GM19351 (cell line): ENCODE results near the gene PRSS48.
"Not testable (repeated sequence)": the region's sequence is repeated elsewhere in the genome, so short reads cannot be mapped to it uniquely, and the experiment has no call there.

Experiments
- ATAC-seq: cut with Tn5 transposase; IDR thresholded peaks from one replicate; pipeline ENCODE4 v1.9.1; 2021; ENCODE audit warnings: mild to moderate bottlenecking, moderate library complexity; ENCODE audit not compliant: unreplicated experiment

PRSS48 gene

DNA sequence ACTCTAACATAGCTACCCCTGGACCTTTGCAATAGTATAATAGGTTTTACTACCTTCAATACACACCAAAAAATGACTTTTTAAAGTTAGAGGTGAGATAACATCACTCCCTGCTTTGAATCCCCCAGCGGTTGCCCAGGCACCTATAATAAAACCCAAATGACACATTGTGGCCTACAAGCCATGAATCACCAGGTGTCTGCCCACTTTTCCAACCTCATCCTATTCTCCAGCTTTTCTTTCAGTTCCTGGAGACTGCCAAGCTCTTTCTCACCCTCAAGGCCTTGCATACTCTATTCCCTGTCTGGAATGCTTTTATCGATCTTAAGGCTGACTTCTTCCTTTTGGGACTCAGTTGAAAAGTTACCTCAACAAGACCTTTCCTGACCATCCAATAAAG lies 16.4 kb upstream of the PRSS48 start:
- ATAC-seq: no peak

GRCh38 chr4:151263455-151263854 lies 13.5 kb upstream of the PRSS48 start:
- no peak for ATAC-seq

DNA sequence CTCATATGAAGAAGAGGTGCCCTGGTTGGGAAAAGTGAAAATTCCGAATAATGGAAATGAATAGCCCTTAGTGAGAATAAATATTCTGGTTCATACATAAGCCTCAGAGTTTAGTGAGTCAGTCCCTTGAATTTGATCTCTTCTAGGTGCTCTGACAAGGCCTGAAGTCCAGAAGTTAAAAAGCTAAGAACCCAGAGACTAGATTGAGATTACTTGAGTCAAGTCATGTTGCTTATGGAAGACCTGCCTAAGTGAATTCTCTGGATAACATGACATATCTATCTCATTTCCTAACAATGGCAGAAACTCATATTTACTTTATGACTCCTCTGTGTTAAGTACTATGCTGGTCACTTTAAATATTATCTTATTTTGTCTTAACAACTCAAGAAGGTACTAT lies 10.5 kb upstream of the PRSS48 start:
- ATAC-seq: no peak

GRCh38 chr4:151267104-151267503 lies 9.9 kb upstream of the PRSS48 start:
- no peak for ATAC-seq

DNA sequence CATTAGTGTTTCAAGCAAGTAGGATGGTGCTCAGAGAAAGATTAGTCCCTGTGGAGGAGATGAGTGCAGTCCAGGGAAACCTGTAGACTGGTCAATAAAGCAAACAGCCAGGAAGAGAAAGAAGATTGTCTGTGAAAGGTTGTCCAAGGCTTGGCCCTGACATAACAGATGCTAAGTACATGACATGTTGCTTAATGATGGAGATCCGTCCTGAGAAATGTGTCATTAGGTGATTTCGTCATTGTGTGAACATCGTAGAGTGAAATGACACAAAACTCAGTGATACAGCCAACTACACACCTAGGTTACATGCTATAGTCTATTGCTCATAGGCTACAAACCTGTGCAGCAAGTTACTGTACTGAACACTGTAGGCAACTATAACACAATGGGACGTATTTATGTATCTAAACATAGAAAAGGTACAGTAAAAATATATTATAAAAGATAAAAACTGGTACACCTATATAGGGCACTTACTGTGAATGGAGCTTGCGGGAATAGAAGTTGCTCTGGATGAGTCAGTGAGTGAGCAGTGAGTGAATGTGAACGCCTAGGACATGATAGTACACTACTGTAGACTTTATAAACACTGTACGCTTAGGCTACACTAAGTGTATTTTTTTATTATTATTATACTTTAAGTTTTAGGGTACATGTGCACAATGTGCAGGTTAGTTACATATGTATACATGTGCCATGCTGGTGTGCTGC lies 9.0 kb upstream of the PRSS48 start:
- no peak for ATAC-seq

- ATAC-seq: not testable (repeated sequence)
Measured at GRCh38 chr4:151268905-151269304, 8.1 kb upstream of the PRSS48 start.

DNA sequence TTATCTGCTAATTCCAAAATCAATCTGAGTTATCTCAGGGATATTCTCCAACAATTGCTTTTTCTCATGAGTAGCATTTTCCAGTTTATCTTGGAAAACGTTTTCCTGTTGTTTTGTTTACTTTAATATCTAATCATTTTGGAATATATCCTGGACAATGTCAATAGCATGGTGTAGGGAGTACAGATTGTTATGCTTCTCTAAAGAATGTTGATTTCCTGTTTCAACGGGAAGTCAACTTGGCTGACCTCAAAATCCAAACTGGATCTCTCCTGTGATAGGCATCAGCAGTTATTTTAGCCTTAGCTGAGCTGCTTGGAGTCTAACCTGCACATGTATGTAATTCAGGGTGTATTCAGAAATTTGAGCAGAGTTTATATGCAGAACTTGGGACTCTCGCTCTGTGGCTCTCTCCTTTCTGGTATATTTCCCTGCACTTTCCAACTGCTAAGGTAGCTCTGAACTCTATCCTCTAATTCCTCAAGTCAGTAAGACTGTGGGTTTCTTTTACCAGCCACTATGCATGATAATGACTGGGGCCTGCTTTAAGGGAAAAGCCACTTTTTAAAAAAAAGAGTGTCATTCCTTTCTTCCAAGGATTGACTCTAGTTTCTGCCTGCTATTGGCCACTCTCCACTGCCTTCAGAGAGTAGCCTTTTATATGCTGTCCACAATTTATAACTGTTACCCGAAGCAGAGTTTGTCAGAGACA lies 7.7 kb downstream of the PRSS48 start:
- ATAC-seq: no peak

DNA sequence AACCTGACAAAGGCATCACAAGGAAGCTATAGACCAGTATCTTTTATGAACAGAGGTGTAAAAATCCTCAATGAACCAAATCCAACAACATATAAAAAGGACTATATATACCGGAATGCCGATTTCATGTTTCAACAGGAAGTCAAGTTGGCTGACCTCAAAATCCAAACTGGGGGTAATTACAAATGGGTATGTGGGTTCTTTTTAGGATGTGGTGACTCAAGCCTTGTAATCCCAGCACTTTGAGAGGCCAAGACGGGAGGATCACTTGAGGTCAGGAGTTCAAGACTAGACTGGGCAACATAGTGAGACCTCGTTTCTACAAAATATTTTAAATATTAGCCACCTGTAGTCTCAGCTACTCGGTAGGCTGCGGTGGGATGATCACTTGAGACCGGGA lies 10.4 kb downstream of the PRSS48 start:
- ATAC-seq: no peak

GRCh38 chr4:151291485-151291884 lies 14.5 kb downstream of the PRSS48 start:
- ATAC-seq: no peak

DNA sequence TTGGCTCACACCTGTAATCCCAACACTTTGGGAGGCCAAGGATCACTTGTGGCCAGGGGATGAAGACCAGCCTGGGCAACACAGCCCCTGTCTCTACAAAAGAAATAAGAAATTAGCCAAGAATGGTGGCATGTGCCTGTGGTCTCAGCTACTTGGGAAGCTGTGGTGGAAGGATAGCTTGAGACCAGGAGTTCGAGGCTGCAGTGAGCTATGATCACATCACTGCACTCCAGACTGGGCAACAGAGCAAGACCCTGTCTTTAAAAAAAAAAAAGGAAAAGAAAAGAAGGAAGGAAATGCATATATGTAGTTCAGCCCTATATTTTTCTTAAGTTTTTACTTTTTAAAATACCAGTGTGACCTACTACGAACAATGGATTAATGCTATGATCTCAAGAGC lies 15.1 kb downstream of the PRSS48 start:
- ATAC-seq: no peak

DNA sequence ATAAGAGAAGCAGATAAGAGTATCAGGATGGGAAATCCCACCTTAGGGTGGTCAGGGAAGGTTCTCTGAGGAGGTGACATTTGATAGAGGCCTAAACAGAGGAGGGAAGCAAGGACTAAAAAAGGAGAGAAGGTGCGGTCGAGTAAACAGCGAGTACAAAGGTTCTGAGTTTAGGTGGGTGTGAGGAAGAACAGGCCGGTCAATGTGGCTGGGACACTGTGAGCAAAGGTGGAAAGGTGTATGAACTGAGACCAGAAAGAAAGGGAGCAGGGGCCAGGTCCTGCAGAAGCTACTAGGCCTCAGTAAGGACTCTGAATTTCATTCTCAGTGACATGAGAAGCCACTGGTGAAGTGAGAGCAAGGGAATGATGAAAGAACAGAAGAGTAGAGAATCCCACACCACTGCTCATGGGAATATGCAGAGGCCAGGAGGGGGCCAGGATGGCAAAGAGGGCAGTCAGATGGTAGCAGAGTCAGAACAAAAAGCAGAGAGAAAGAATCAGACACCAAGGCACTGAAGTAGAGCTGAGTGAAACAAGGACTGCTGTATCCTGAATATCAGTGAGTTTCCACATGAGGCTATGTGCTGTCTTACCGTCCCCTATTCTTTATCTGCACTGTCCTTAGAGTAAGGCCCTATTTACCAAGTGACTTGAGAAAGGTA lies 18.0 kb downstream of the PRSS48 start:
- ATAC-seq: no peak

DNA sequence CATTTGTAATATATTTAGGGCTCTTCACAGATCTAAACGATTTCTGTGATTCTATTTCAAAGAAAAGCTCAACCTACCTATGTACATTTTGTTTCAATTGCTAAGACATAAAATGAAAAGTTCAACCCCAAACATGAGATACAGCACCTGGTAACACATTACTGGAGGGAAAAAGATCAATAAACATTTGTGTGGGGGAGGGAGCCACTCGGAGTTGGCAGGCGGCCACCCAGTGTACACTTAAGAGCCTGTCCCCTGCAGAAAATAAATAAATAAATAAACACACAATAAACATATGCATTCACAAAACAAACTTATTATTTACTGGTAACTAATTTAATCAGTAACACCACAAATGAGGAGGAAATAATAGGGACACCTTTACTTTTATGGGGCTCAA lies 19.3 kb downstream of the PRSS48 start:
- no peak for ATAC-seq

- no peak for ATAC-seq
Measured at GRCh38 chr4:151297170-151297569, 20.2 kb downstream of the PRSS48 start.

DNA sequence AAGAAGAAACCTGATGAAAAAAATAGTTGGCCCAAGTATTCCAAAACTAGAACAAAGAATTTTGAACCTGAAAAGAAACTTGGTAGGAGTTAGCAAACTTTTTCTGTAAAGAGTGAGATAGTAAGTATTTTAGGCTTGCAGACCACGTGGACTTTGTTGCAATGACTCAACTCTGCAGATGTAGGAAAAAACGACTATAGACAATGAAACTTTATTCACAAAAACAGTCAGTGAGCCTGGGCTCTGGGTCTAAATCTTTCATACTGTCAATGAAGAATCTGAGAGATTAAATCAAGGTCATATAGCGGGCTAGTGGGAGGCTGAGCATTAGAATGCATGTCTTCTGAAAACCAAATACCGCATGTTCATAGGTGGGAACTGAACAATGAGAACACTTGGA lies 25.5 kb downstream of the PRSS48 start:
- no peak for ATAC-seq

- peak; percentile 3 for ATAC-seq
Measured at GRCh38 chr4:151304226-151304625, 27.3 kb downstream of the PRSS48 start.

DNA sequence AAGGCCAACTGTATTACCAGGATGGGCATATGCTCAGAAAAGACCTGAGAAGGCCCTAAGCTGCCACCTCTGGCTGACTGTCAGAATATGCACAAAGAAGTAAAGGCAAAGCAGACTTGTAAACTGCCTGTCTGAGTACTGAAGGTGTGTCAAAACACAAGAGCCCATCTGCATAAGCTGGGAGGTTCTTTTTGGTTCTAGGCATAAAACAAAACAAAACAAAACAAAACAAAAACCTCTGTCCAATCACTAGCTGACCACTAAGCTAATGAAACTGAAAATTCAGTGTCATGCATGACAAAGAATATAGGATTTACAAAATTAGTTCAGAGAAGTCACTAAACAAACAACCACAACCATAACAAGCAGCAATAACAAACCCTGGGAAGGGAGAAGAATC lies 27.8 kb downstream of the PRSS48 start:
- peak; percentile 97 for ATAC-seq

DNA sequence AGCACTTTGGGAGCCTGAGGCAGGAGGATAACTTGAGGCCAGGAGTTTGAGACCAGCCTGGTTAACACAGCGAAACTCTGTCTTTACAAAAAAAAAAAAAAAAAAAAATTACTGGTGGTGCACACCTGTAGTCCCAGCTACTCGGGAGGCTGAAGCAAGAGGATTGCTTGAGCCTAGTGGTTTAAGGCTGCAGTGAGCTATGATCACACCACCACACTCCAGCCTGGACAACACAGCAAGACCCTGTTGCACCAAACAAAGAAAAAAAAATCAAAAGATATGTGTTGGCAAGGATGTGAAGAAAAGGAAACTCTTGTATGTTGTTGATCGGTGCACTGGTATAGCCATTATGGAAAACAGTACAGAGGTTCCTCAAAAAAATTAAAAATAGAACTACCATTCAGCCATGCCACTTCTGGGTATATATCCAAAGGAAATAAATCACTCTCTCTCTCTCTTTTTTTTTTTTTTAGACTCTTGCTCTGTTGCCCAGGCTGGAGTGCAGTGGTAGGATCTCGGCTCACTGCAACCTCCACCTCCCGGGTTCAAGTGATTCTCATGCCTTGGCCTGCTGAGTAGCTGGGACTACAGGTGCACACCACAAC lies 33.3 kb downstream of the PRSS48 start:
- ATAC-seq: no peak

DNA sequence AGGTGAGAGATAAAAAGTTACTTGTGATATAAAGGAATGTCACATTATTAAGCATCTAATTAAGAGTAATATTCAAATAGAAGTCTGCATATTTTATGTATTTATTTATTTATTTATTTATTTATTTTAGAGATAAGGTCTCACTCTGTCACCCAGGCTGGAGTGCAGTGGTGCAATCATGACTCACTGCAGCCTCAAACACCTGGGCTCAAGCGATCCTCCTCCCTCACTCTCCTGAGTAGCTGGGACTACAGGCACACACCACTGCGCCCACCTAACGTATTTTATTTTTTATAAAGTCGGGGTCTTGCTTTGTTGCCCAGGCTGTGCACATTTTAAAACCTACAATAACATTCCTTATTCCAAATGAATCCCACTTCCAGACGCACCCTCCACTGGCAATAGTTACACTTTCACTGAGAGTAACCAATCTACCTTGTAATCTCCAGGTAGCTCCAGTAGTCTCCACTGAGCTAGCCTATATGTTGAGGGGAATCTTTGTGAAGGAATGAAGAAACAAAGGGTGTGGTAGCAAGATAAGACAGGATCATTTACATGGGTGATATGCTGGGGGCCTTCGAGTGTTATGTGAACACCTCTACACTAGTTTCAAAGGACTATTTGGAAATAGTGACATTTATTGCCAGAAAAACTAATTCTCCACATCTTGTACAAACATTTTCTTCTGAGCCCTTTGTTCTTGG lies 36.5 kb downstream of the PRSS48 start:
- no peak for ATAC-seq

GRCh38 chr4:151314010-151314355 lies 37.0 kb downstream of the PRSS48 start:
- no peak for ATAC-seq

GRCh38 chr4:151314479-151314878 lies 37.5 kb downstream of the PRSS48 start:
- no peak for ATAC-seq

DNA sequence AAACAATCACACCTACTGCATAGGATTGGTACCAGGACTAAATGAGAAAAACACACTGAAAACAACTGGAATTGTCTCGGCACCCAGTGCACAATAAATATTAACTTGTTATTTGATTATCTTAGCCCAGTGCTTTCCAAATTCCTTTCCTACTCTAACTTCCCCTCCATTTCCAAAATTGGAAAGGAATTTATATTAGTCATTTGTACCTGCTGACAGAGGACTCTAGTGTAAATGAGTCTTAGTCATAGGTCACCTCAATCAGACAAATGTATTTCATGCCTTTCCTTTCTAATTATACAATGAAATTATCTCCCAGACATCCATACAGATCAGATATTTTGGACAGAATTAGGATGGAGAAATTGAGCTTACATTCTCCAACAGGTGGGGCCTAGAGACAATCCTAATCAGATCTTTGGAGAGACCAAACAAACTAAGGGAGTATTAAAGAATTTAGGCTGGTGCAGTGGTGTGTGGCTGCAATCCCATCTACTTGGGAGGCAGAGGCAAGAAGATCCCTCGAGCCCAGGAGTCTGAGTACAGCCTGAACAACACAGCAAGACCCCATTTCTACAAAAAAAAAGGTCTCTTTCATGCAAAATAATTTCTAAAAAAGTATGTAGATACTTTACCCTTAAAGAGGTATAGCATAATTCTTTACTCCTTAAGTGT lies 38.4 kb downstream of the PRSS48 start:
- no peak for ATAC-seq
